Measurements from ENCODE around the gene MBD5.

DNA sequence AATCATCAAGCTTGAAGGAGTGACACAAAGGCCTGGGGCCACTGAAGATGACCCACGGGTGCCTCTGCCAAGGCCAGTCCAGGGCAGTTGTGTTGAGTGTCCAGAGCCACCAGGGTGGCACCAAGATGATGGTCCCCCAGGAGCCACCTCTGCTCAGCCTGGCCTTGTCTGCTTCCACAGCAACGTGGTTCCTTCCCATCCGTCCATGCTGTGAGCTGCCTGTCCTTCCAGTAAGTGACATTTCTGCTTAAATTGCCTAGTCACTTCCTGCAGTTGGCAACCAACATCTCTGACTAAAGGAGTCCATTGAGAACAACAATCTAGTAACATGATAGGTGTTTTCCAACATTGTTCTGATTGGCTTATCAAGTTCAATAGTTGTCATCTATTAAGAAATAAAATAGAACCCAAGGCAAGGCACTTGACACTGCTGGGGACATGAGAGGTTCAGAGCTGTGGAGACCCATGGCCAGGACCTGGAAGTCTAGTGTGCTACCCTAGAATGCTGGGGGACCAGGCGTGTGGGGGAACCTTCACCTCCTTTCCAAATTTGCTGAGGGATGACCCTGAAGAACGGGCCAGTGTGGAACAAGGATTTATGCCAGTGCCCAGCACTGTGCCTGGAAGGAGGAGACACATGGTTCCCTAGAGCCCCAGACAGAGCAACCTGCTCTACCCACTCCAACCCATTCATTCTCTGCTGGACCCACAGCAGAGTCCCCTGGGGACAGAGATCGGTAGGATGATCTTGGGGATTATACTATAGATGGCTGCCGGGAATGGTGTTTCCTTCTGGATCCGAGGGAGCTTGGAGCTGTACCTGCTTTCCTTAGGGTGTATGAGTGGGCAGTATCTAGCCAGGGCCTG lies 524.7 kb downstream of the MBD5 start:
- TF ChIP-seq RCOR1 (IDR thresholded peaks at IDR 0.05; ENCODE audit: low read depth, low read length) (no peak), CHD2 (IDR thresholded peaks at IDR 0.05; ENCODE audit: low read length, partially characterized antibody) (no peak), RNF2 (IDR thresholded peaks at IDR 0.05; ENCODE audit: borderline replicate concordance, low read depth) (no peak), NFE2L2 (conservative IDR thresholded peaks at IDR 0.05; ENCODE audit: low read length) (no peak), EP300 (IDR thresholded peaks at IDR 0.05) (no peak), SMC3 (IDR thresholded peaks at IDR 0.05) (no peak), REST (IDR thresholded peaks at IDR 0.05) (no peak), MAX (IDR thresholded peaks at IDR 0.05) (no peak), MAZ (IDR thresholded peaks at IDR 0.05; ENCODE audit: borderline replicate concordance, low read depth, low read length) (no peak), JUNB (IDR thresholded peaks at IDR 0.05) (no peak), KDM1A (IDR thresholded peaks at IDR 0.05; ENCODE audit: low read depth) (no peak), RFX5 (IDR thresholded peaks at IDR 0.05) (no peak)
- TF ChIP-seq, protein P1, sequence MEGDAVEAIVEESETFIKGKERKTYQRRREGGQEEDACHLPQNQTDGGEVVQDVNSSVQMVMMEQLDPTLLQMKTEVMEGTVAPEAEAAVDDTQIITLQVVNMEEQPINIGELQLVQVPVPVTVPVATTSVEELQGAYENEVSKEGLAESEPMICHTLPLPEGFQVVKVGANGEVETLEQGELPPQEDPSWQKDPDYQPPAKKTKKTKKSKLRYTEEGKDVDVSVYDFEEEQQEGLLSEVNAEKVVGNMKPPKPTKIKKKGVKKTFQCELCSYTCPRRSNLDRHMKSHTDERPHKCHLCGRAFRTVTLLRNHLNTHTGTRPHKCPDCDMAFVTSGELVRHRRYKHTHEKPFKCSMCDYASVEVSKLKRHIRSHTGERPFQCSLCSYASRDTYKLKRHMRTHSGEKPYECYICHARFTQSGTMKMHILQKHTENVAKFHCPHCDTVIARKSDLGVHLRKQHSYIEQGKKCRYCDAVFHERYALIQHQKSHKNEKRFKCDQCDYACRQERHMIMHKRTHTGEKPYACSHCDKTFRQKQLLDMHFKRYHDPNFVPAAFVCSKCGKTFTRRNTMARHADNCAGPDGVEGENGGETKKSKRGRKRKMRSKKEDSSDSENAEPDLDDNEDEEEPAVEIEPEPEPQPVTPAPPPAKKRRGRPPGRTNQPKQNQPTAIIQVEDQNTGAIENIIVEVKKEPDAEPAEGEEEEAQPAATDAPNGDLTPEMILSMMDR (IDR thresholded peaks at IDR 0.05), result no peak

Data from A549 (cell line).